Astrocyte (in vitro differentiated cells and primary cell): Measurements from ENCODE around the gene ODF2. TPM values are rescaled to one million over a fixed set of nuclear protein-coding genes. Genes with fewer than 3 reads are reported as not detected.
"Not testable (repeated sequence)": the region's sequence is repeated elsewhere in the genome, so short reads cannot be mapped to it uniquely, and the experiment has no call there.

ENCODE experiments used
- DNase-seq: peaks from one replicate; pipeline ENCODE4 v3.0.0-alpha.2; 2010; ENCODE audit warnings: low read depth
- FAIRE-seq: peaks from 2 replicates; lab custom pipeline; 2011; peaks lifted over from hg19 to GRCh38; lab: Jason Lieb, UNC
- H2AFZ ChIP-seq: 2 replicates; pipeline ENCODE4 v1.6.0; 2012; ENCODE audit warnings: low read depth, low read length, inconsistent platforms
- H3K27ac ChIP-seq: 2 replicates; pipeline ENCODE4 v1.5.1; 2011; ENCODE audit warnings: low read depth, low read length, inconsistent platforms
- H3K27me3 ChIP-seq: 2 replicates; pipeline ENCODE4 v1.6.0; 2011; ENCODE audit warnings: low read length, inconsistent platforms; ENCODE audit not compliant: insufficient read depth
- H3K36me3 ChIP-seq: 2 replicates; pipeline ENCODE4 v1.5.1; 2011; ENCODE audit warnings: low read length, inconsistent platforms; ENCODE audit not compliant: insufficient read depth
- H3K4me1 ChIP-seq: 2 replicates; pipeline ENCODE4 v1.5.1; 2011; ENCODE audit warnings: low read length, inconsistent platforms; ENCODE audit not compliant: insufficient read depth
- H3K4me2 ChIP-seq: 2 replicates; pipeline ENCODE4 v1.6.0; 2012; ENCODE audit warnings: low read length, inconsistent platforms
- H3K4me3 ChIP-seq: 2 replicates; pipeline ENCODE4 v1.5.1; 2011; ENCODE audit warnings: low read depth, mild to moderate bottlenecking, low read length, inconsistent platforms; ENCODE audit not compliant: insufficient read depth
- H3K79me2 ChIP-seq: 2 replicates; pipeline ENCODE4 v1.6.0; 2012; ENCODE audit warnings: mild to moderate bottlenecking, low read length, inconsistent platforms; ENCODE audit not compliant: insufficient read depth
- H3K9ac ChIP-seq: 2 replicates; pipeline ENCODE4 v1.6.0; 2012; ENCODE audit warnings: mild to moderate bottlenecking, low read length, inconsistent platforms
- H3K9me3 ChIP-seq: 2 replicates; pipeline ENCODE4 v1.5.1; 2012; ENCODE audit warnings: low read depth, mild to moderate bottlenecking, low read length, inconsistent platforms; ENCODE audit not compliant: insufficient read depth
- H4K20me1 ChIP-seq: 2 replicates; pipeline ENCODE4 v1.6.0; 2012; ENCODE audit warnings: low read length, inconsistent platforms; ENCODE audit not compliant: insufficient read depth
- H3K27ac Mint-ChIP-seq: one replicate; pipeline ENCODE4 v1.8.0; 2021; ENCODE audit warnings: mild to moderate bottlenecking, mixed read lengths; ENCODE audit not compliant: unreplicated experiment
- H3K27me3 Mint-ChIP-seq: one replicate; pipeline ENCODE4 v1.8.0; 2021; ENCODE audit warnings: low read depth, mixed read lengths; ENCODE audit not compliant: unreplicated experiment
- H3K36me3 Mint-ChIP-seq: one replicate; pipeline ENCODE4 v1.8.0; 2021; ENCODE audit warnings: low read depth, mixed read lengths; ENCODE audit not compliant: unreplicated experiment
- H3K4me1 Mint-ChIP-seq: one replicate; pipeline ENCODE4 v1.8.0; 2021; ENCODE audit warnings: low read depth, mixed read lengths; ENCODE audit not compliant: unreplicated experiment
- H3K4me3 Mint-ChIP-seq: one replicate; pipeline ENCODE4 v1.8.0; 2021; ENCODE audit warnings: mild to moderate bottlenecking, moderate library complexity, mixed read lengths; ENCODE audit not compliant: unreplicated experiment
- H3K9me3 Mint-ChIP-seq: one replicate; pipeline ENCODE4 v1.8.0; 2021; ENCODE audit warnings: mild to moderate bottlenecking, mixed read lengths; ENCODE audit not compliant: unreplicated experiment
- CTCF ChIP-seq: IDR thresholded peaks from 2 replicates; pipeline ENCODE4 v1.5.1; 2011; ENCODE audit warnings: low read depth, mild to moderate bottlenecking, inconsistent platforms, low read length, moderate library complexity; ENCODE audit not compliant: insufficient read depth
- EZH2 ChIP-seq: IDR thresholded peaks from 2 replicates; pipeline ENCODE4 v1.6.1; 2012; ENCODE audit warnings: mild to moderate bottlenecking, low read length, inconsistent platforms; ENCODE audit not compliant: insufficient read depth
- total RNA-seq: library from RNA; stranded (reverse); gene quantifications from 2 replicates; pipeline ENCODE4 v1.2.1, GENCODE V29; 2021

ODF2 gene
- total RNA-seq, 1 donor from 2014 or later: 26.2 TPM

GRCh38 chr9:128505414-128505765 lies 49.6 kb downstream of the ODF2 start:
- peaks cover 28% of the 10 kb centered on the region for H3K79me2 ChIP-seq
- Mint-ChIP-seq H3K36me3 (no peaks in the 10 kb centered on the region), H3K27me3 (no peaks in the 10 kb centered on the region), H3K4me3 (peak overlapping the region; percentile 100), H3K9me3 (no peaks in the 10 kb centered on the region), H3K4me1 (peaks cover 6% of the 10 kb centered on the region), H3K27ac (peak overlapping the region; percentile 87)
- FAIRE-seq (no peak), DNase-seq (peak; percentile 31)
- no peaks in the 10 kb centered on the region for H3K27me3 ChIP-seq
- peaks cover 13% of the 10 kb centered on the region for H3K36me3 ChIP-seq
- no peak for TF ChIP-seq CTCF
- TF ChIP-seq EZH2: no peak
- H2AFZ ChIP-seq: peak overlapping the region; percentile 84
- no peaks in the 10 kb centered on the region for H4K20me1 ChIP-seq
- peaks cover 11% of the 10 kb centered on the region for H3K4me1 ChIP-seq
- H3K9ac ChIP-seq: peak overlapping the region; percentile 87
- peak overlapping the region; percentile 92 for H3K4me2 ChIP-seq
- H3K4me3 ChIP-seq: peak overlapping the region; percentile 95
- H3K9me3 ChIP-seq: no peaks in the 10 kb centered on the region
- peak overlapping the region; percentile 69 for H3K27ac ChIP-seq

- H3K9me3 ChIP-seq, H3K4me1 Mint-ChIP-seq, H3K36me3 Mint-ChIP-seq, H3K36me3 ChIP-seq, DNase-seq, H3K27ac Mint-ChIP-seq, H3K27me3 Mint-ChIP-seq, H3K27me3 ChIP-seq, H2AFZ ChIP-seq, H4K20me1 ChIP-seq, H3K4me3 ChIP-seq, H3K9me3 Mint-ChIP-seq, FAIRE-seq, H3K27ac ChIP-seq: not testable (repeated sequence)
- H3K4me3 Mint-ChIP-seq: peak overlapping the region; percentile 100
- Histone ChIP-seq H3K9ac (peak overlapping the region; percentile 87), H3K4me2 (peak overlapping the region; percentile 92), H3K79me2 (peaks cover 28% of the 10 kb centered on the region), H3K4me1 (peaks cover 11% of the 10 kb centered on the region)
These were observed 50.1 kb downstream of the ODF2 start for GRCh38 chr9:128505906-128506305.

GRCh38 chr9:128512820-128513219 lies 57.0 kb downstream of the ODF2 start:
- no peak overlapping the region for H3K27ac Mint-ChIP-seq
- Histone ChIP-seq H3K4me1 (no peaks in the 10 kb centered on the region), H4K20me1 (no peaks in the 10 kb centered on the region), H2AFZ (no peak overlapping the region), H3K4me2 (no peak overlapping the region), H3K27me3 (no peaks in the 10 kb centered on the region), H3K4me3 (no peak overlapping the region), H3K9ac (no peak overlapping the region), H3K36me3 (peaks cover 9% of the 10 kb centered on the region), H3K79me2 (no peaks in the 10 kb centered on the region), H3K9me3 (no peaks in the 10 kb centered on the region), H3K27ac (no peak overlapping the region)
- no peak overlapping the region for H3K4me3 Mint-ChIP-seq
- FAIRE-seq (no peak), DNase-seq (no peak)
- TF ChIP-seq CTCF (no peak), EZH2 (no peak)
- H3K36me3 Mint-ChIP-seq: peaks cover 17% of the 10 kb centered on the region
- no peaks in the 10 kb centered on the region for H3K27me3 Mint-ChIP-seq
- H3K9me3 Mint-ChIP-seq: no peaks in the 10 kb centered on the region
- H3K4me1 Mint-ChIP-seq: no peaks in the 10 kb centered on the region
